Neuron (in vitro differentiated cells): ENCODE data around the gene ATP1B3.
"Not testable (repeated sequence)": the region's sequence is repeated elsewhere in the genome, so short reads cannot be mapped to it uniquely, and the experiment has no call there.

ENCODE experiments used
- H2AFZ ChIP-seq: one replicate; pipeline ENCODE4 v1.6.1; 2013; ENCODE audit warnings: low read depth, mild to moderate bottlenecking, inconsistent platforms, low read length, moderate library complexity
- H3K27me3 ChIP-seq: one replicate; pipeline ENCODE4 v1.6.1; 2013; ENCODE audit warnings: low read length; ENCODE audit not compliant: insufficient read depth
- H3K36me3 ChIP-seq: one replicate; pipeline ENCODE4 v1.6.1; 2013; ENCODE audit warnings: low read length; ENCODE audit not compliant: insufficient read depth
- H3K4me1 ChIP-seq: one replicate; pipeline ENCODE4 v1.6.1; 2013; ENCODE audit warnings: low read length; ENCODE audit not compliant: insufficient read depth
- H3K4me3 ChIP-seq: 2 replicates; pipeline ENCODE4 v1.5.1; 2013; ENCODE audit warnings: mild to moderate bottlenecking, low read length, moderate library complexity
- H3K9me3 ChIP-seq: one replicate; pipeline ENCODE4 v1.6.1; 2013; ENCODE audit warnings: low read length

The ATP1B3 gene

DNA sequence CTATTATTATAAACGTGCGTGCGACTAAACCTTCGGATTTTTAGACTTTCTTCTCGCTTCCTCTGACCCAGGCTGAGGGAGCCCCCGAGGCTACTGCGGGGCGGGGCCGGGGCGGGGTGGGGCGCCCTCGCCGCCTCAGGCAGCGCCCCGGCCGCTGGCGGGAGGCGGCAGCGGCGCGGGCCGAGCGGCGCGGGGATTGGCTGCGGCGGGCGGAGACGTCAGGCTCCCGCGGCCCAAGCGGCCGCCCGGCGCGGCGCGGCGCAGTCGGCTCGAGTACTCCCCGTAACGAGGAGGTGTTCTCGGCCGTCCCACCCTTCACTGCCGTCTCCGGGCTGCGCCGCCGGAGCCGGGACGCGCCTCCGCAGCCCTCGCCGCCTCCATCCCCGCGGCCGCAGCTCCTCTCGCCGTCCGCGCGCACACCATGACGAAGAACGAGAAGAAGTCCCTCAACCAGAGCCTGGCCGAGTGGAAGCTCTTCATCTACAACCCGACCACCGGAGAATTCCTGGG, at the start of gene ATP1B3:
Gene ATP1B3, plus strand, starts transcription at position 263 of the 510 bp plus-strand sequence. Its CDS starts 159 bp downstream, at position 422.
- no peaks in the 10 kb centered on the region for H3K9me3 ChIP-seq

GRCh38 chr3:141828487-141828886, 48.0 kb upstream of the ATP1B3 start:
- Histone ChIP-seq H3K9me3 (no peaks in the 10 kb centered on the region), H3K4me1 (no peaks in the 10 kb centered on the region), H2AFZ (no peak overlapping the region), H3K36me3 (no peaks in the 10 kb centered on the region), H3K4me3 (no peak overlapping the region), H3K27me3 (no peaks in the 10 kb centered on the region)

More for the DNA sequence above, at the start of gene ATP1B3:
- peaks cover 3% of the 10 kb centered on the region for H3K36me3 ChIP-seq
- H3K4me1 ChIP-seq = peaks cover 14% of the 10 kb centered on the region
- H3K4me3 ChIP-seq = peak within 1 kb of the TSS; percentile 98
- H2AFZ ChIP-seq = peak within 1 kb of the TSS; percentile 84
- H3K27me3 ChIP-seq = no peaks in the 10 kb centered on the region

GRCh38 chr3:141828890-141829289, 47.6 kb upstream of the ATP1B3 start:
- Histone ChIP-seq H3K36me3 (no peaks in the 10 kb centered on the region), H3K27me3 (no peaks in the 10 kb centered on the region), H3K4me3 (no peak overlapping the region), H3K4me1 (no peaks in the 10 kb centered on the region), H3K9me3 (no peaks in the 10 kb centered on the region), H2AFZ (no peak overlapping the region)

- H3K4me1 ChIP-seq = no peaks in the 10 kb centered on the region
- H3K36me3 ChIP-seq = no peaks in the 10 kb centered on the region
Measured at GRCh38 chr3:141830508-141830907, 45.9 kb upstream of the ATP1B3 start.

GRCh38 chr3:141834292-141834691, 42.2 kb upstream of the ATP1B3 start:
- H2AFZ ChIP-seq = no peak overlapping the region
- H3K27me3 ChIP-seq = no peaks in the 10 kb centered on the region
- H3K4me1 ChIP-seq = no peaks in the 10 kb centered on the region
- no peaks in the 10 kb centered on the region for H3K9me3 ChIP-seq
- H3K4me3 ChIP-seq = no peak overlapping the region
- no peaks in the 10 kb centered on the region for H3K36me3 ChIP-seq

More at GRCh38 chr3:141830508-141830907, 45.9 kb upstream of the ATP1B3 start:
- H2AFZ ChIP-seq = no peak overlapping the region
- H3K4me3 ChIP-seq = no peak overlapping the region
- no peaks in the 10 kb centered on the region for H3K9me3 ChIP-seq
- H3K27me3 ChIP-seq = no peaks in the 10 kb centered on the region

DNA sequence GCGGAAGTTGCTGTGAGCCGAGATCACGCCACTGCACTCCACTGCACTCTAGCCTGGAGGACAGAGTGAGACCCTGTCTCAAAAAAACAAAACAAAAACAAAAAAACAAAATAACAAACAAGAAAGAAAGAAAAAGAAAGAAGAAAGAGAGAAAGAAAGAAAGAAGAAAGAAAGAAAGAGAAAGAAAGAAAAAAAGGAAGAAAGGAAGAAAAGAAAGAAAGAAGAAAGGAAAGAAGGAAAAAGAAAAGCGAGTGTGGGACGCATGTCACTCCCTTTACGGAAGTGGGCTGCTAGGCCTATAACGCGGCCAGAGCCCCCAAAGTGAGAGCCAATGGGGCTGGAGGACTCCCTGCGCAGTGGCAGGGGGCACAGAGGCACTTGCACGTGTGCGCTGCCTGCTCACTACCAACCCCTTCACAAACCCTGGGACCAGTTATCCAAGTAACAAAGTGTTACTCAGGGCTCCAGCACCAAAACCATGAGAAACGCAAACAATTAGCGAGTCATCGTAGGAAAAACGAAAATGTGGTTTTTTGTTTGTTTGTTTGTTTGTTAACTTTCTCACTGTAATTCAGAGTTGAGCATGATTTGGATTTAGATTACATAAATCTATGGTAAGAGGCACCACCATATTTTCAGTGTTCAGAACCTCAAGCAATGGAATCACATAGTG, 40.8 kb upstream of the ATP1B3 start:
- Histone ChIP-seq H2AFZ (no peak overlapping the region), H3K36me3 (no peaks in the 10 kb centered on the region), H3K4me1 (no peaks in the 10 kb centered on the region), H3K9me3 (no peaks in the 10 kb centered on the region), H3K27me3 (no peaks in the 10 kb centered on the region), H3K4me3 (no peak overlapping the region)

- H2AFZ ChIP-seq = no peak overlapping the region
- no peaks in the 10 kb centered on the region for H3K36me3 ChIP-seq
- no peaks in the 10 kb centered on the region for H3K9me3 ChIP-seq
- H3K4me1 ChIP-seq = no peaks in the 10 kb centered on the region
- no peak overlapping the region for H3K4me3 ChIP-seq
- H3K27me3 ChIP-seq = no peaks in the 10 kb centered on the region
Measured at GRCh38 chr3:141839389-141839788, 37.1 kb upstream of the ATP1B3 start.

DNA sequence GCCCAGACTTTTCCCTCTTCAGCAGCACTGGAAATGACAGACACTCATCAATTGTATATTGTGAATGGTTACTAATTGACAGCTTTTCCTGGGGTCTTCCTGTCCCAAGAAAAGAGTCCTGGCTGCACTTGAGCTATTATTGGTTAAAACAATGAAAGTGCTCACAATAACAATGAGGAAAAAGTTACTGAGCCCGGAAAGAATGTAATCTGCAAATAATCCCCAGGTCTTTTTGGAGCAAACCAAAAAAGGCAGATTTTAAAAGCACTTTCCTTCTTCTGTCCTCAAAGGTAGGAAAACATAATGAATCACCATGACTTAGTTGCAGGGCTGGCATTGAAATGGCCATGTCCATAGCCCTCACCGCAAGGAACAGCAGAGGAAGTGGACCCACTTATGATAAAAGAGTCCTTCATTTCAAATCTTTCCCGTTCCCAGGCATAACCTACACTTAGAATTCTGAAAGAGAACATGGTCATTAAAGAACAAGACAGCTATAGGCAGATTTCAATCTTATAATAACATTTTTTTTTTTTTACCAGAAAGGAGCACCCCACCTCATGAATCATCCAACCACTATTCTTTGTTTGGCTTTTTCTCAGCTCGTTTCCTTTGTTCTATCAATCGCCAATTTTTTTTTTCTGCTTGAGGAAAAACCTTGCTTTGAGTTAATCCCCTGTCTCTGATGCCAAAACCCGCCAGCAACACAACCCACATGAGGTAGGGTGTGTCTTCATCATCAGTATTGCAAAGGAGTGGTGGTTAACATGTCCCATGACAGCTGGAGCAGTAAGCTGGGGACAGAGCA, 35.5 kb upstream of the ATP1B3 start:
- H3K4me3 ChIP-seq = no peak overlapping the region
- H3K36me3 ChIP-seq = no peaks in the 10 kb centered on the region

GRCh38 chr3:141844108-141844507, 32.3 kb upstream of the ATP1B3 start:
- no peak overlapping the region for H2AFZ ChIP-seq
- no peaks in the 10 kb centered on the region for H3K9me3 ChIP-seq
- H3K4me3 ChIP-seq = no peak overlapping the region
- H3K4me1 ChIP-seq = no peaks in the 10 kb centered on the region
- no peaks in the 10 kb centered on the region for H3K27me3 ChIP-seq
- H3K36me3 ChIP-seq = no peaks in the 10 kb centered on the region

More for the DNA sequence above, 35.5 kb upstream of the ATP1B3 start:
- Histone ChIP-seq H3K27me3 (no peaks in the 10 kb centered on the region), H3K4me1 (no peaks in the 10 kb centered on the region), H3K9me3 (no peaks in the 10 kb centered on the region), H2AFZ (no peak overlapping the region)

- H3K4me3 ChIP-seq = no peak overlapping the region
- no peaks in the 10 kb centered on the region for H3K4me1 ChIP-seq
- H3K36me3 ChIP-seq = no peaks in the 10 kb centered on the region
- no peaks in the 10 kb centered on the region for H3K27me3 ChIP-seq
- H2AFZ ChIP-seq = no peak overlapping the region
- H3K9me3 ChIP-seq = no peaks in the 10 kb centered on the region
Measured at GRCh38 chr3:141844812-141845211, 31.6 kb upstream of the ATP1B3 start.

- Histone ChIP-seq H3K4me1 (no peaks in the 10 kb centered on the region), H3K9me3 (no peaks in the 10 kb centered on the region), H3K36me3 (no peaks in the 10 kb centered on the region), H3K4me3 (no peak overlapping the region), H3K27me3 (no peaks in the 10 kb centered on the region), H2AFZ (no peak overlapping the region)
Measured at GRCh38 chr3:141845407-141846049, 30.9 kb upstream of the ATP1B3 start.

GRCh38 chr3:141846050-141846433, 30.4 kb upstream of the ATP1B3 start:
- no peaks in the 10 kb centered on the region for H3K4me1 ChIP-seq
- H3K4me3 ChIP-seq = no peak overlapping the region
- no peaks in the 10 kb centered on the region for H3K9me3 ChIP-seq
- H3K27me3 ChIP-seq = no peaks in the 10 kb centered on the region
- no peak overlapping the region for H2AFZ ChIP-seq
- H3K36me3 ChIP-seq = no peaks in the 10 kb centered on the region

GRCh38 chr3:141848159-141848748, 28.2 kb upstream of the ATP1B3 start:
- not testable (repeated sequence) for H2AFZ ChIP-seq, H3K4me1 ChIP-seq, H3K36me3 ChIP-seq, H3K4me3 ChIP-seq, H3K27me3 ChIP-seq, H3K9me3 ChIP-seq
